ENCODE measurements around the gene U2AF2.

The U2AF2 gene

GRCh38 chr19:55684946-55685681, 30.3 kb downstream of the U2AF2 start:
- Histone ChIP-seq H3K9ac (ENCODE audit: low read length) (no peak overlapping the region), H3K4me3 (ENCODE audit: low read depth, low read length, poor library complexity, severe bottlenecking) (no peak overlapping the region), H3K9me3 (ENCODE audit: low read length) (no peaks in the 10 kb centered on the region), H3K27me3 (ENCODE audit: insufficient read depth, low read length) (no peaks in the 10 kb centered on the region), H3K9me2 (ENCODE audit: low read depth, low read length) (no peaks in the 10 kb centered on the region), H3F3A (ENCODE audit: insufficient read depth, low read length) (no peaks in the 10 kb centered on the region), H2AFZ (ENCODE audit: low read length) (no peak overlapping the region), H3K79me2 (ENCODE audit: insufficient read depth, low read length) (peaks cover 10% of the 10 kb centered on the region; the same call in 1 of the 2 replicates), H3K27ac (ENCODE audit: low read depth, low read length, poor library complexity, severe bottlenecking) (no peak overlapping the region), H3K36me3 (ENCODE audit: insufficient read depth, low read length) (peaks cover 84% of the 10 kb centered on the region), H4K20me1 (ENCODE audit: insufficient read depth, low read length) (no peaks in the 10 kb centered on the region), H3K4me2 (ENCODE audit: low read length) (no peak overlapping the region), H3K4me1 (ENCODE audit: insufficient read depth, low read length, severe bottlenecking) (no peaks in the 10 kb centered on the region)
- TF ChIP-seq EZH2 (IDR thresholded peaks at IDR 0.05; ENCODE audit: borderline replicate concordance, low read length) (no peak), CTCF (IDR thresholded peaks at IDR 0.05; ENCODE audit: low read length) (no peak)

GRCh38 chr19:55685776-55686175, 30.9 kb downstream of the U2AF2 start:
- H3K36me3 ChIP-seq (ENCODE audit: insufficient read depth, low read length), result peaks cover 84% of the 10 kb centered on the region
- H3K4me1 ChIP-seq (ENCODE audit: insufficient read depth, low read length, severe bottlenecking), result no peaks in the 10 kb centered on the region
- no peaks in the 10 kb centered on the region for H3K9me2 ChIP-seq (ENCODE audit: low read depth, low read length)
- no peak overlapping the region for H3K4me2 ChIP-seq (ENCODE audit: low read length)
- no peak overlapping the region for H3K27ac ChIP-seq (ENCODE audit: low read depth, low read length, poor library complexity, severe bottlenecking)
- H4K20me1 ChIP-seq (ENCODE audit: insufficient read depth, low read length), result no peaks in the 10 kb centered on the region
- no peak overlapping the region for H3K4me3 ChIP-seq (ENCODE audit: low read depth, low read length, poor library complexity, severe bottlenecking)
- H3F3A ChIP-seq (ENCODE audit: insufficient read depth, low read length), result no peaks in the 10 kb centered on the region
- H3K9me3 ChIP-seq (ENCODE audit: low read length), result no peaks in the 10 kb centered on the region
- H3K79me2 ChIP-seq (ENCODE audit: insufficient read depth, low read length), result peaks cover 10% of the 10 kb centered on the region; the same call in 1 of the 2 replicates
- TF ChIP-seq CTCF (IDR thresholded peaks at IDR 0.05; ENCODE audit: low read length) (no peak), EZH2 (IDR thresholded peaks at IDR 0.05; ENCODE audit: borderline replicate concordance, low read length) (no peak)
- no peaks in the 10 kb centered on the region for H3K27me3 ChIP-seq (ENCODE audit: insufficient read depth, low read length)
- H2AFZ ChIP-seq (ENCODE audit: low read length), result no peak overlapping the region
- H3K9ac ChIP-seq (ENCODE audit: low read length), result no peak overlapping the region

- H3K9ac ChIP-seq (ENCODE audit: low read length), result no peak overlapping the region
Measured at GRCh38 chr19:55686311-55687050, 31.6 kb downstream of the U2AF2 start.

More at GRCh38 chr19:55686311-55687050, 31.6 kb downstream of the U2AF2 start:
- Histone ChIP-seq H3F3A (ENCODE audit: insufficient read depth, low read length) (no peaks in the 10 kb centered on the region), H3K4me1 (ENCODE audit: insufficient read depth, low read length, severe bottlenecking) (no peaks in the 10 kb centered on the region), H3K9me2 (ENCODE audit: low read depth, low read length) (no peaks in the 10 kb centered on the region), H3K36me3 (ENCODE audit: insufficient read depth, low read length) (peaks cover 84% of the 10 kb centered on the region), H2AFZ (ENCODE audit: low read length) (no peak overlapping the region), H3K9me3 (ENCODE audit: low read length) (no peaks in the 10 kb centered on the region), H3K79me2 (ENCODE audit: insufficient read depth, low read length) (peaks cover 6% of the 10 kb centered on the region; the same call in 1 of the 2 replicates), H3K4me3 (ENCODE audit: low read depth, low read length, poor library complexity, severe bottlenecking) (no peak overlapping the region), H3K27me3 (ENCODE audit: insufficient read depth, low read length) (no peaks in the 10 kb centered on the region), H4K20me1 (ENCODE audit: insufficient read depth, low read length) (no peaks in the 10 kb centered on the region), H3K4me2 (ENCODE audit: low read length) (no peak overlapping the region), H3K27ac (ENCODE audit: low read depth, low read length, poor library complexity, severe bottlenecking) (no peak overlapping the region)
- TF ChIP-seq EZH2 (IDR thresholded peaks at IDR 0.05; ENCODE audit: borderline replicate concordance, low read length), result no peak
- TF ChIP-seq CTCF (IDR thresholded peaks at IDR 0.05; ENCODE audit: low read length), result no peak
